ENCODE measurements around the gene ATL3.

DNA sequence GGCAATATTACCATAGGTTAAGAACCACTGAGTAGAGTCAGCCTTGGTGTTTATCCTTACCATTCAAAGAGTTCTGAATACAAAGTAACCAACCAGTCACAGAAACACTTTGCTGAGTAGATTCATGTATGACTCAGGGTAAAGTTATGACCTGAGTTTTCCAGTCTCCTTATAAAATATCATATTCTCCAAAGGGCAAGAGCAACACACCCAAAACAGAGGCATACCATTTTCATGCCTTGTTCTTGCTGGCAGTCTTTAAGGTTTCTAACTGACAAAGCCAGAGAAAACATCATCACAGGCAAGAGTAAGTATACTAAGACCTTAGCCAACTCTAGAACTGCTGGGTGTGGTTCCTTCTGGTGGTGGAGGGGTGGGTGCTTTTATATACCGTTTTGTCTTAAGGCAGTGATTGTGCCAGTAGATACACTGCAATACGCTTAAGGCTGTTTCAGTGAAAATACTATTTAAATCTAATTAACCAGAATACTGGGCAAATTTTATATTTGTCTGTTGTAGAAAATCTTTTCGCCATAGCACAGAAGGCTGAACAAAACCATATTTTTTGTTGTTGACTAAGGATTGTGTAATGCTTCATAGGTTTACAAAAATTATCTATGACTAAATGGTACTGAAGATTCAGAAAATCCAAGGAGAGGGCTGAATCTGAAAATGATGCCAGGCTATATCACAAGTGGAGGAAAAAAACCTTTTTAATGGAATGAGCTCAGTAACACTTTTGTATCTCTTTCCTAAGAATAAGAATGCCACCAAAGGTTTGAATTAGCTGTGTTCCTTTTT lies 3.0 kb downstream of the ATL3 start:
- TF ChIP-seq, protein P1, sequence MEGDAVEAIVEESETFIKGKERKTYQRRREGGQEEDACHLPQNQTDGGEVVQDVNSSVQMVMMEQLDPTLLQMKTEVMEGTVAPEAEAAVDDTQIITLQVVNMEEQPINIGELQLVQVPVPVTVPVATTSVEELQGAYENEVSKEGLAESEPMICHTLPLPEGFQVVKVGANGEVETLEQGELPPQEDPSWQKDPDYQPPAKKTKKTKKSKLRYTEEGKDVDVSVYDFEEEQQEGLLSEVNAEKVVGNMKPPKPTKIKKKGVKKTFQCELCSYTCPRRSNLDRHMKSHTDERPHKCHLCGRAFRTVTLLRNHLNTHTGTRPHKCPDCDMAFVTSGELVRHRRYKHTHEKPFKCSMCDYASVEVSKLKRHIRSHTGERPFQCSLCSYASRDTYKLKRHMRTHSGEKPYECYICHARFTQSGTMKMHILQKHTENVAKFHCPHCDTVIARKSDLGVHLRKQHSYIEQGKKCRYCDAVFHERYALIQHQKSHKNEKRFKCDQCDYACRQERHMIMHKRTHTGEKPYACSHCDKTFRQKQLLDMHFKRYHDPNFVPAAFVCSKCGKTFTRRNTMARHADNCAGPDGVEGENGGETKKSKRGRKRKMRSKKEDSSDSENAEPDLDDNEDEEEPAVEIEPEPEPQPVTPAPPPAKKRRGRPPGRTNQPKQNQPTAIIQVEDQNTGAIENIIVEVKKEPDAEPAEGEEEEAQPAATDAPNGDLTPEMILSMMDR (IDR thresholded peaks at IDR 0.05), result no peak
- TF ChIP-seq TCF7L2 (IDR thresholded peaks at IDR 0.05; ENCODE audit: low read depth, low read length) (no peak), POLR2AphosphoS5 (IDR thresholded peaks at IDR 0.05; ENCODE audit: low read depth, low read length) (no peak)
